Liver (tissue), 3 donors: ENCODE measurements around the gene RSPO4.

ENCODE experiments used
- EGR1 ChIP-seq, 2 donors: IDR thresholded peaks; 2 replicates each; pipeline ENCODE4 v1.6.1; 2016 to 2018; ENCODE audit warnings: antibody characterized with exemption in 2 of 2, low read depth in 2 of 2
- JUND ChIP-seq, 2 donors: IDR thresholded peaks; 2 replicates each; pipeline ENCODE4 v1.6.1; 2016; ENCODE audit warnings: antibody characterized with exemption in 2 of 2
- RAD21 ChIP-seq, 2 donors: IDR thresholded peaks; 2 replicates each; pipeline ENCODE4 v1.6.1; 2016; ENCODE audit warnings: antibody characterized with exemption in 2 of 2, mild to moderate bottlenecking in 2 of 2
- TAF1 ChIP-seq: conservative IDR thresholded peaks from 2 replicates; pipeline ENCODE4 v1.6.1; 2016; ENCODE audit warnings: antibody characterized with exemption, mild to moderate bottlenecking
- TF ChIP-seq, protein P1 (sequence below): fragments of 150-350 bp; IDR thresholded peaks from 2 replicates; pipeline ENCODE4 v1.5.1; 2017; ENCODE audit warnings: improper control_type of control experiment, low read depth, low read length; ENCODE audit not compliant: missing input control
- TF ChIP-seq, protein P2 (sequence below): IDR thresholded peaks from 2 replicates; pipeline ENCODE4 v1.6.1; 2016; ENCODE audit warnings: antibody characterized with exemption
- donor health status: healthy.
- donor health status: healthy.

DNA sequence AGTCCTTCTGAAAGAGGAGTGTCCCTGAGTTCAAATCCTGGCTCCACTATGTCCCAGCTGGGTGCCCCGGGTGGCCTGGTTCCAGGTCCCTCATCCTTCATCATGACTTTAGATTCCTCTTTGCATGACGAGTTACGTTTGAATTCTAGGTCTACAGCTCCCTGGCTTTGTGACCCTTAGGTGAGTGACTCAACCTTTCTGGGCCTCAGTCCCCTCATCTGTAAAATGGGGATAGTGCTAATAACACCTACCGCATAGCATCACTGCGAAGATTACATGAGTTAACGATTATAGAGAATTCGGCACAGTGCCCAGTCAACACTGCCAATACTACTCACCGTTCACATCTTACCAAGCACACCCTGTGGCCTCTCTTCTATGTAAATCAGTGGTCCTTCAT lies 39.4 kb downstream of the RSPO4 start:
- TF ChIP-seq RAD21 (IDR thresholded peaks at IDR 0.05): no peak
- TF ChIP-seq, protein P1, sequence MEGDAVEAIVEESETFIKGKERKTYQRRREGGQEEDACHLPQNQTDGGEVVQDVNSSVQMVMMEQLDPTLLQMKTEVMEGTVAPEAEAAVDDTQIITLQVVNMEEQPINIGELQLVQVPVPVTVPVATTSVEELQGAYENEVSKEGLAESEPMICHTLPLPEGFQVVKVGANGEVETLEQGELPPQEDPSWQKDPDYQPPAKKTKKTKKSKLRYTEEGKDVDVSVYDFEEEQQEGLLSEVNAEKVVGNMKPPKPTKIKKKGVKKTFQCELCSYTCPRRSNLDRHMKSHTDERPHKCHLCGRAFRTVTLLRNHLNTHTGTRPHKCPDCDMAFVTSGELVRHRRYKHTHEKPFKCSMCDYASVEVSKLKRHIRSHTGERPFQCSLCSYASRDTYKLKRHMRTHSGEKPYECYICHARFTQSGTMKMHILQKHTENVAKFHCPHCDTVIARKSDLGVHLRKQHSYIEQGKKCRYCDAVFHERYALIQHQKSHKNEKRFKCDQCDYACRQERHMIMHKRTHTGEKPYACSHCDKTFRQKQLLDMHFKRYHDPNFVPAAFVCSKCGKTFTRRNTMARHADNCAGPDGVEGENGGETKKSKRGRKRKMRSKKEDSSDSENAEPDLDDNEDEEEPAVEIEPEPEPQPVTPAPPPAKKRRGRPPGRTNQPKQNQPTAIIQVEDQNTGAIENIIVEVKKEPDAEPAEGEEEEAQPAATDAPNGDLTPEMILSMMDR: no peak
- TF ChIP-seq, protein P2, sequence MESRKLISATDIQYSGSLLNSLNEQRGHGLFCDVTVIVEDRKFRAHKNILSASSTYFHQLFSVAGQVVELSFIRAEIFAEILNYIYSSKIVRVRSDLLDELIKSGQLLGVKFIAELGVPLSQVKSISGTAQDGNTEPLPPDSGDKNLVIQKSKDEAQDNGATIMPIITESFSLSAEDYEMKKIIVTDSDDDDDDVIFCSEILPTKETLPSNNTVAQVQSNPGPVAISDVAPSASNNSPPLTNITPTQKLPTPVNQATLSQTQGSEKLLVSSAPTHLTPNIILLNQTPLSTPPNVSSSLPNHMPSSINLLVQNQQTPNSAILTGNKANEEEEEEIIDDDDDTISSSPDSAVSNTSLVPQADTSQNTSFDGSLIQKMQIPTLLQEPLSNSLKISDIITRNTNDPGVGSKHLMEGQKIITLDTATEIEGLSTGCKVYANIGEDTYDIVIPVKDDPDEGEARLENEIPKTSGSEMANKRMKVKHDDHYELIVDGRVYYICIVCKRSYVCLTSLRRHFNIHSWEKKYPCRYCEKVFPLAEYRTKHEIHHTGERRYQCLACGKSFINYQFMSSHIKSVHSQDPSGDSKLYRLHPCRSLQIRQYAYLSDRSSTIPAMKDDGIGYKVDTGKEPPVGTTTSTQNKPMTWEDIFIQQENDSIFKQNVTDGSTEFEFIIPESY: no peak
- TF ChIP-seq EGR1 (IDR thresholded peaks at IDR 0.05; ENCODE audit: low read depth in 2 of 2): no peak
- no peak for TF ChIP-seq JUND (IDR thresholded peaks at IDR 0.05)
- no peak for TF ChIP-seq TAF1
